ENCODE measurements around the gene PCED1A.

- TF ChIP-seq POLR2A (IDR thresholded peaks at IDR 0.05; ENCODE audit: low read depth, low read length) (no peak), EZH2 (IDR thresholded peaks at IDR 0.05; ENCODE audit: borderline replicate concordance, low read depth, low read length, severe bottlenecking) (no peak)
These were observed 33.2 kb upstream of the PCED1A start for GRCh38 chr20:2873747-2874041.

All from endothelial cell of umbilical vein (primary cell).